Stimulated activated CD4-positive, alpha-beta T cell treated with anti-CD3 and anti-CD28 coated beads, Interleukin-1b, Interleukin-23, amount 100 ng/mL, for 1 hour (primary cell): ENCODE measurements around the gene BCAS3.
"Not testable (repeated sequence)": the region's sequence is repeated elsewhere in the genome, so short reads cannot be mapped to it uniquely, and the experiment has no call there.

Source experiments
- DNase-seq, 2 donors: peaks; one replicate each; pipeline ENCODE4 v3.0.0-alpha.2; 2020; ENCODE audit warnings: low read depth in 2 of 2

The BCAS3 gene

GRCh38 chr17:60745544-60745943 lies 67.9 kb downstream of the BCAS3 start:
- DNase-seq = no peak

- DNase-seq = no peak
Measured at GRCh38 chr17:60747069-60747808, 69.6 kb downstream of the BCAS3 start.

- DNase-seq = no peak
Measured at GRCh38 chr17:60748204-60748603, 70.6 kb downstream of the BCAS3 start.

GRCh38 chr17:60749050-60749449 lies 71.4 kb downstream of the BCAS3 start:
- no peak for DNase-seq

- no peak for DNase-seq
Measured at GRCh38 chr17:60749708-60750107, 72.1 kb downstream of the BCAS3 start.

GRCh38 chr17:60750640-60751039 lies 73.0 kb downstream of the BCAS3 start:
- DNase-seq = no peak

- no peak for DNase-seq
Measured at GRCh38 chr17:60751884-60752283, 74.2 kb downstream of the BCAS3 start.

- no peak for DNase-seq
Measured at GRCh38 chr17:60752873-60753577, 75.4 kb downstream of the BCAS3 start.

- no peak for DNase-seq
Measured at GRCh38 chr17:60754057-60754604, 76.5 kb downstream of the BCAS3 start.

GRCh38 chr17:60756798-60757197 lies 79.1 kb downstream of the BCAS3 start:
- not testable (repeated sequence) for DNase-seq

- no peak for DNase-seq
Measured at GRCh38 chr17:60757437-60757836, 79.8 kb downstream of the BCAS3 start.

GRCh38 chr17:60759756-60760155 lies 82.1 kb downstream of the BCAS3 start:
- no peak for DNase-seq

- not testable (repeated sequence) for DNase-seq
Measured at GRCh38 chr17:60761301-60761700, 83.7 kb downstream of the BCAS3 start.

GRCh38 chr17:60766778-60767190 lies 89.1 kb downstream of the BCAS3 start:
- no peak for DNase-seq

GRCh38 chr17:60767744-60768308 lies 90.2 kb downstream of the BCAS3 start:
- no peak for DNase-seq

GRCh38 chr17:60769327-60769726 lies 91.7 kb downstream of the BCAS3 start:
- no peak for DNase-seq

GRCh38 chr17:60770946-60771422 lies 93.3 kb downstream of the BCAS3 start:
- DNase-seq = no peak

GRCh38 chr17:60771621-60772020 lies 94.0 kb downstream of the BCAS3 start:
- DNase-seq = not testable (repeated sequence)

- no peak for DNase-seq
Measured at GRCh38 chr17:60773552-60773951, 95.9 kb downstream of the BCAS3 start.

- DNase-seq = no peak
Measured at GRCh38 chr17:60781880-60782412, 104.3 kb downstream of the BCAS3 start.

GRCh38 chr17:60782742-60783141 lies 105.1 kb downstream of the BCAS3 start:
- no peak for DNase-seq

- no peak for DNase-seq
Measured at GRCh38 chr17:60790205-60790604, 112.6 kb downstream of the BCAS3 start.
